Stimulated activated CD8-positive, alpha-beta memory T cell treated with anti-CD3 and anti-CD28 coated beads, Interleukin-7, amount 100 ng/mL, for 4 hours (primary cell): ENCODE results near the gene ZNF597.

ENCODE experiments used
- DNase-seq, 2 donors: peaks; one replicate each; pipeline ENCODE4 v3.0.0-alpha.2; 2020; ENCODE audit warnings: low read depth in 2 of 2

Gene ZNF597

GRCh38 chr16:3454631-3455147 is 11.4 kb upstream of the ZNF597 start:
- DNase-seq: no peak

DNA sequence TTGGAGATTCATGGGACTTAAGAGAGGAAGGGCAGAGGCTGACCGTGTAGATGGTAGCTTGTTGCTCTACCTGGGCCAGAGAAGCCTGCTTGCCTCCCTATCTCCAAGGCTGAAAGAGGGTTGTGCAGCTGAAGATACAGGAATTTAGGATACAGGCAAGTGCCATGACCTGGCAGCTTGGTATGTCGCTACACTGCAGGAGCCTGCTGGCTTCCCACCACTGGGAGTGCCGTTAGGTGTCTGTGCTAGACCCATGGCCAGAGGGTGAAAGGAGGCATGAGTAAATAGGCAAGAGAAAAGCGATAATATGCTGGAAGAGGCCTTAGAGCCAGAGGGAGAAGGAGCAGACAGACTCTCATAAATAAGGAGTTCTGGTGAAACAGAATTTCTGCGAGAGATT is 10.8 kb upstream of the ZNF597 start:
- no peak for DNase-seq

- DNase-seq: no peak
These were observed 706 bp upstream of the ZNF597 start for GRCh38 chr16:3444032-3444388.

DNA sequence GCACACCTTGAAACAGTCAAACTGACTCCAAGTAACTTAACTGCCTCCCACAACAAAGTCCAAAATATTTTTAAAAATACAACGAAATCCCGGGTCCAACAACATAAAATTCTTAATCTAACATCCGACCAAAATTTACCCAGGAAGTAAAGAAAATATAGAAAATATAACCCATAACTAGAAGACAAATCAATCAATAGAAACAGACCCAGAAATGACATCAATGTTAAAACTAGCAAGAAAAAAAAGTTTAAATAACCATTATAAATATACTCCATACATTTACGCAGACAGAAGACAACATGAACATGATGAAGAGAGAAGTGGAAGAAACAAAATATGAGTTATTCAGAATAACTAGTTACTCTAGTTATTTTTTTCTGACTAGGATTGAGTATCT is 3.7 kb downstream of the ZNF597 start:
- no peak for DNase-seq

DNA sequence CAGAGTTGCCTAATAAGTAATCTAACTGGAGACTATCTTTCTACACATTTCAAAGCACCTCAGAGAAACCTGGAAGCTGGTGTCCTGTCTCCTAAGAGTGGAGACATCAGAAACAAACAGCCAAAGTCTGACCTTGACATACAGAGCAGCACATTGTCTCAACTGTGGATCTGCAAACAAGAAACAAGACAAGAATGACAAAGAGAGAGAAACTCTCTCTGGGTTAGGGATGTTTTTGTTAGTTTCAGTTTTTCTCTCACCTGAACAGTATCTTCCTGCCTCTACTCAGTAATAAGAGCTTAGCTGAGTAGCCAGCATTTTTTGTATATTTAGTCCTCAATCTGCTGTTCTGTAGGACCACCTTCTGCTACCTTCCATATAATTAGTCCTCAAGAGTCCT is 8.9 kb downstream of the ZNF597 start:
- DNase-seq: no peak

GRCh38 chr16:3431779-3432219 is 11.5 kb downstream of the ZNF597 start:
- peak; percentile 24 to 33 for DNase-seq

DNA sequence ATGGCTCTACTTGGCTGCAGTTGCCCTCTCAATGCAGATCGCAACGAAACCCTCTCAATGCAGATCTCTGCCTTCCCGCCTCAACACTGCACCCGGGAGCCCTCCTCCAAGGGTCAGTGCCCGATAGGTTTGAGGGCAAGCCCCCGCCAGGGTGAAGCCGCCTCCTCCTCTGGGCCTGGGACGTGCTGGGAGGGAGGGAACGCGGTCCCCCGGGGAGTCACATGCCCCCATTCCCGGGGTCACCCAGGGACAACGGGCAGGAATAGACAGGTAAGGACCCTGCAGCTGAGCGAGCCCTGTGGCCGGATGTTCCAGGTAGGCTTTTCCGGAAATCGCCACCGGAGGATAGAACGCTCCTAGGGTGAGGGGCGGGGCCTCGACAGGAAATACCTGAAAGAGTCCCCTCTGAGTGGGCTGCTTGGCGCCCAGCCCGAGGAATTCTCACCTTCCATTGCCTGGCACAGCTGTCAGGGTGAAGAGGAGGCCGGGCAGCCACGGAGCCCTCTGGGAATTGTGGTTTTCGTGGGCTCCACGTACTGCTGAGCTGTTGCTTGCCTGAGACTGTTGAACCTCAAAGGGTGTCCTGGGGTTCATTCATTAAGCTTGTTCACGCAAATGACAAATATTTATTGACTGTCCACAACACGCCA is 29.4 kb downstream of the ZNF597 start:
- DNase-seq: no peak

DNA sequence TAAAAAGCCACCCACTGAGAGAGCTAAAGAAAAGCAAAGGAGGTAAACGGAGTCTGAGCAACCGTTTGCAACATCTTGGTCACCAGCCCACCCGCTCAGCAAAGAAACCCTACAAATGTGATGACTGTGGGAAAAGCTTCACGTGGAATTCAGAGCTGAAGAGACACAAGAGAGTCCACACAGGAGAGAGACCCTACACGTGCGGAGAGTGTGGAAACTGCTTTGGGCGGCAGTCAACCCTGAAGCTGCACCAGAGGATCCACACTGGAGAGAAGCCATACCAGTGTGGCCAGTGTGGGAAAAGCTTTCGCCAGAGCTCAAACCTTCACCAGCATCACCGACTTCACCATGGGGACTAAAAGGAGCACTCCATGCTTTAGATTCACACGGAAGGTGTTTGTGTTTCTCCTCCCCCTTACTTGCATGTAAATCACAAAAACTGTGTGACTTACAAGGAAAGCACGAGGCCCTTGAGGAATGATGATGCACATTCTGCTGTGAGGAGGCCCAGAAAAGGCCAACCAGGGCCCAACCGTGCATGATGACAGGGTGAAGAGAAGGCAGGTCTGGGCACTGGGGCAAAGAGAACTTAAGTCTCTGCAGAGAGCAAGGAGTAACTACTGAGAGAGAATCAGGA is 34.6 kb downstream of the ZNF597 start:
- no peak for DNase-seq

DNA sequence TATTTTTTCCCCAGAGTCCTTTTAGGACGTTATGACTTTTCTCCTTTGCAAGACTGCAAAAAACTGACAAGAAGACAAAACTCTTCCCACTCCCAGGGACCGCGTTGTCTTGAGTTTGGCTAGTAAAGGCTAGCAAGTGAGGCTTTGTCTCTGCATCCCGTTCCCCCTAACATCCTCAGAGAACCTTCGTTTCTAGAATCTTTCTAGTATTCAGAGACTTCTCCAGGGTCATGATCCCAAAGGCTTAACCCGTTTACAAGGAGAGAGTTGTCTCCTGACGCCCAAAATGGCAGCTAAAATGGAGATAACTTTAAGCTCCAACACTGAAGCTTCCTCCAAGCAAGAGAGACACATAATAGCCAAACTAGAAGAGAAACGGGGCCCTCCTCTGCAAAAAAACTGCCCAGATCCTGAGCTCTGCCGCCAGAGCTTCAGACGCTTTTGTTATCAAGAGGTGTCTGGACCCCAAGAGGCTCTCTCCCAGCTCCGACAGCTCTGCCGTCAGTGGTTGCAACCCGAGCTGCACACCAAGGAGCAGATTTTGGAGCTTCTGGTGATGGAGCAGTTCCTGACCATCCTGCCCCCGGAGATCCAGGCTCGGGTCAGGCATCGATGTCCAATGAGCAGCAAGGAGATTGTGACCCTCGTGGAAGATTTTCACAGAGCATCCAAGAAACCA is 41.4 kb downstream of the ZNF597 start:
- no peak for DNase-seq

DNA sequence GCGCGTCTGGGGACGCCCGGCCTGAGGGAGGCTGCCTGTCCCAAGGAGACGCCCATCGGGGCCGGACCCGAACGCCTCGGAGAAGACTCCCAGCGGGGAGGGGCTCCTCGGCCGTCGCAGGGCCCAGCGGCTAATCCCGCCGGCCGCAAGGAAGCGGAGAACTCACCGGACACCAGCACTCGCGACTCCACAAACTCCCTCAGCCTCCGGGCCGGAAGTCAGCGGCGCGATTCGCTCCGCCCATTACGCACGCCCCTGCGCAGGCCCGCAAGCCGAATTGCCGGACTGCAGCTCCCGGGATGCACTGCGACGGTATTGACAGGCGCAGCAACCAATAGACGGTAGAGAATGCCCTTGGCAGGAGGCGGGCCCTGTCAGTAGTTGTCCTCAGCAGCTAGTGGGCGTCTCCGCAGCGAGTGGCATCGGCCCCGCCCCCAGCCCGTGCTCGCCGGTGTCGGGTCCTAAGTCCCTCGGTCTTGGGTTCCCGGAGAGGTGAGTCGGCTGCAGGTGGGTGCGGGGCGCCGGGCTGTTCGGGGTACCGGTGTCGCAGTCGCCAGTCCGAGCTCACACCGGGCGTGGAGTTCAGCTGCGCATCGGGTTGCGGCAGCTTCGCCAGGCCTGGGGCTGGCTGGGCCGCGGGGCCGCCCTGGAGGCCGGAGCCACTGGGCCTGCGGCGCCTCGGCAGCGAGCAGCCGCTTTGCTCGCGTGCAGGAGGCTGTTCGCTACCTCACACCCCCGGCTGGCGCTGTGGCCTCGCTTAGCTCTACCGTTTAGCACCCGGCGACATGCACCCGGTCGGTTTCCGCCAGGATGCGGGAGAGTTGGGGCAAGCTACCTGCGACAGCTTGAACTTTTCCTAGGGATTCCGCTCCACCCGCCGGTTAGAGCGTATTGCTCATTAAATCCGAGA is 42.3 kb downstream of the ZNF597 start, which contains the start of the genes ZNF174 and ZSCAN32:
Gene ZNF174, plus strand, starts transcription at position 437 of the 910 bp plus-strand sequence. CDS start 790 bp downstream, outside the sequence.
Gene ZSCAN32, minus strand, starts transcription at position 226 of the 910 bp plus-strand sequence. CDS start 3,447 bp downstream, outside the sequence.
- peak; percentile 98 for DNase-seq

- peak in 1 of 2 donors; percentile 1 for DNase-seq
These were observed 42.9 kb downstream of the ZNF597 start for GRCh38 chr16:3400446-3400778.

GRCh38 chr16:3389663-3390338 is 53.5 kb downstream of the ZNF597 start:
- DNase-seq: no peak

- DNase-seq: no peak
These were observed 55.0 kb downstream of the ZNF597 start for GRCh38 chr16:3388325-3388724.

- DNase-seq: no peak
These were observed 60.3 kb downstream of the ZNF597 start for GRCh38 chr16:3383045-3383448.
